HFFc6 (cell line): ENCODE data around the gene TSGA10IP. TPM values are rescaled to one million over a fixed set of nuclear protein-coding genes. Genes with fewer than 3 reads are reported as not detected.

ENCODE experiments used
- DNase-seq: peaks from one replicate; pipeline ENCODE4 v3.0.0-alpha.2; 2018
- H3K27ac Mint-ChIP-seq: 2 replicates; pipeline ENCODE4 v1.8.0; 2020; ENCODE audit warnings: mild to moderate bottlenecking, mixed read lengths
- H3K27me3 Mint-ChIP-seq: 2 replicates; pipeline ENCODE4 v1.8.0; 2021; ENCODE audit warnings: mild to moderate bottlenecking, moderate library complexity, mixed read lengths; ENCODE audit not compliant: insufficient read depth
- H3K36me3 Mint-ChIP-seq: 2 replicates; pipeline ENCODE4 v1.8.0; 2021; ENCODE audit warnings: low read depth, mixed read lengths
- H3K4me1 Mint-ChIP-seq: 2 replicates; pipeline ENCODE4 v1.8.0; 2020; ENCODE audit warnings: low read depth, mixed read lengths
- H3K4me3 Mint-ChIP-seq: 2 replicates; pipeline ENCODE4 v1.8.0; 2020; ENCODE audit warnings: mild to moderate bottlenecking, moderate library complexity, mixed read lengths
- H3K9me3 Mint-ChIP-seq: 2 replicates; pipeline ENCODE4 v1.8.0; 2020; ENCODE audit warnings: mild to moderate bottlenecking, mixed read lengths
- CTCF ChIP-seq: fragments of 200-600 bp; sonication (generic); IDR thresholded peaks from 2 replicates; pipeline ENCODE4 v1.5.0; 2021; ENCODE audit warnings: antibody characterized with exemption, mild to moderate bottlenecking
- total RNA-seq, 6 experiments: library from RNA; stranded (reverse); fragmentation: NEBNext Ultra II Directional; extraction: Animal tissue kit (Norgen Biotek cat#: 25700); gene quantifications; 2 replicates in 1 of 6; 3 replicates in 5 of 6; pipeline ENCODE4 v1.2.3, GENCODE V29; 2021

Gene TSGA10IP
- total RNA-seq, 6 experiments from 2014 or later = 0.23 TPM; not detected in 5

GRCh38 chr11:65915821-65916251 is 29.4 kb upstream of the TSGA10IP start:
- peak overlapping the region; percentile 99 for H3K27ac Mint-ChIP-seq

DNA sequence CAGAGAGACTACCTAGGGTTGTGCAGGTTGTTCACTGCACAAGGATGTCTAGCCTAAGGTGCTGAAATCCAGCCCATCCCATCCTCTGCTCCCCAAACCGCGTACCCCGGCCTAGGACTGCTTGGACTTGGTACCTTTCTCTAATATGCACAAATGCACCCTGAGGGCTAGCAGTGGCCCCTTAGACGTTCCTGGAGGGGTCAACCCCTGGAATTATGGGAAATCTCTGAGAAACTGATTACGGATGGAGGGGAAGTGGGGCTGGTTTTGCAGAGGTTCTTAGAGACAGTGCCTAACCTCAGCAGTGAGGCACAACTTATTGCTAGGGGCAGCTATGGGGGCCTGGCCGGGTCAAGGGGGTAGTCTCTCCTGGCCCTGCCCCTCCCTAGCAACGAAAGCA is 28.9 kb upstream of the TSGA10IP start:
- Mint-ChIP-seq H3K36me3 (peaks cover 28% of the 10 kb centered on the region), H3K4me3 (peak overlapping the region; percentile 94), H3K4me1 (peaks cover 57% of the 10 kb centered on the region), H3K27me3 (peaks cover 2% of the 10 kb centered on the region; the same call in 1 of the 2 replicates), H3K27ac (peak overlapping the region; percentile 99), H3K9me3 (no peaks in the 10 kb centered on the region)
- no peak for DNase-seq
- no peak for TF ChIP-seq CTCF

More at GRCh38 chr11:65915821-65916251, 29.4 kb upstream of the TSGA10IP start:
- peaks cover 28% of the 10 kb centered on the region for H3K36me3 Mint-ChIP-seq
- peak; percentile 99 for DNase-seq
- H3K27me3 Mint-ChIP-seq = peaks cover 2% of the 10 kb centered on the region; the same call in 1 of the 2 replicates
- peak overlapping the region; percentile 94 for H3K4me3 Mint-ChIP-seq
- H3K4me1 Mint-ChIP-seq = peaks cover 61% of the 10 kb centered on the region
- no peaks in the 10 kb centered on the region for H3K9me3 Mint-ChIP-seq
- TF ChIP-seq CTCF = no peak

DNA sequence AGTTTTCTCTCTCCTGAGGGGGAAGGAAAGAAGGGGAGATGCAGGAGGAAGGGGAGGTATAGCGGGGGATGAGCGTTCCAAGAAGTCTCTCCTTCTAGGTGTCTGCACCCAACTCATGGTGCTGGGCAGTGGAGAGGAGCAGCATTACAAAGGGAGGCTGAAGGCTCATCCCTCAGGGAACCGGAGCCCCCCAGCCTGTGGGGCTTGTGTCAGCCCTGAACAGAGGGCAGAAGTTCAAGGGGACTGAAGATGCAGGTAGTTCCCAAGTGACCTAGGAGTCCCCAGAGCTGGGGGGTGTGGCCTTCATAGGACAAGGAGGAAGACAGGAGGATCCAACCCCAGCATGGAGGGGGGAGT is 28.2 kb upstream of the TSGA10IP start:
- H3K4me3 Mint-ChIP-seq = peak overlapping the region; percentile 94
- no peak for DNase-seq
- peak overlapping the region; percentile 99 for H3K27ac Mint-ChIP-seq
- H3K27me3 Mint-ChIP-seq = peaks cover 2% of the 10 kb centered on the region; the same call in 1 of the 2 replicates
- no peak for TF ChIP-seq CTCF
- peaks cover 53% of the 10 kb centered on the region for H3K4me1 Mint-ChIP-seq
- peaks cover 30% of the 10 kb centered on the region for H3K36me3 Mint-ChIP-seq
- H3K9me3 Mint-ChIP-seq = no peaks in the 10 kb centered on the region

GRCh38 chr11:65917434-65918210 is 27.7 kb upstream of the TSGA10IP start:
- Mint-ChIP-seq H3K4me1 (peaks cover 53% of the 10 kb centered on the region), H3K27me3 (peaks cover 4% of the 10 kb centered on the region), H3K36me3 (peaks cover 36% of the 10 kb centered on the region), H3K4me3 (peak overlapping the region; percentile 94), H3K27ac (peak overlapping the region; percentile 99), H3K9me3 (no peaks in the 10 kb centered on the region)
- no peak for TF ChIP-seq CTCF
- no peak for DNase-seq

DNA sequence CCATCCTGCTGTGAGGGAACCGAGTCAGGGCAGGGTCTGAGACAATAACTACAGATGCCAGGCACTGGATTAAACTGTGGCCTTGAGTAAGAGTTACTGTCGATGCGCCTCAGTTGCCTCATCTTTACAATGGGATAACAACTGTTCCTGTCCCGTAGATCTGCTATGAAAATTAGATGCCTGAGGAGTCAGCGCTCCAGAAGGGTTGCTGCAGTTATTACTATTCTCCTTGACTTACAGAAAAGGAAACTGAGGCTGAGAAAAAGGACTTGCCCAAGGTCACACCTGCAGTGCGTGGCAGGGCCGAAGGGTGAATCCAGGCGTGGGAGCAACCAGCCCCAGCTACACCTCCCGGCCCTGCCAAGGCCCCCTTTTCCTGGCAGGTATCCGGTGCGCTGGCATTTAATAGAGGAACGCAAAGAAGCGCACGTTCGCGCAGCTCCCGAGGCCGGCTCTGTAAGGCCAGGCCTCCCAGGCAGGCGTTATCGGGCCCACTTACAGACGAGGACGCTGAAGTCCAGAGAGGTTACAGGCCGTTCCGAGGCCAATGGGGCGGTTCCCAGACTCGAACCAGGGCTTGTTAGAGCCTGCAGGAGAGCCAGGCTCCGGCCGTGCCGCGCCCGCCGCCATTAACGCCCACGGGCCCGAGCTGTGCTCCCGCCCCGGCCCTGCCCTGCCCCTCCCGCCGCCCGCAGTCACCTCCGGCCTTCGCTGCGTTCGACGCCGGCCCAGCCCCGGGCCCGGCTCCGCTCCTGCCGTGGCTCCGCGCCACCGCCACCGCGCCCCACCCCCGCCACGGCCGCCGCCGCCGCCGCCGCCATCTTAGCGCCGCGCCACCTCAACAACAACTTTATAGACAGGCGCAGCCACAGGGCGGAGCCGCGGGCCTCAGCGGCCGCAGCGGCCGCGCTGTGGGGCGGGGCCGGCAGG is 26.8 kb upstream of the TSGA10IP start, which contains the start of gene C11orf68:
TSS of gene C11orf68 (minus strand) at position 852 of the 930 bp plus-strand sequence. CDS start at position 821, 31 bp downstream.
- DNase-seq = no peak
- H3K27me3 Mint-ChIP-seq = peaks cover 4% of the 10 kb centered on the region
- no peak for TF ChIP-seq CTCF
- peaks cover 44% of the 10 kb centered on the region for H3K36me3 Mint-ChIP-seq
- peak within 1 kb of the TSS; percentile 88 for H3K27ac Mint-ChIP-seq
- peaks cover 48% of the 10 kb centered on the region for H3K4me1 Mint-ChIP-seq
- H3K9me3 Mint-ChIP-seq = no peaks in the 10 kb centered on the region
- peak within 1 kb of the TSS; percentile 94 for H3K4me3 Mint-ChIP-seq
